Activated naive CD4-positive, alpha-beta T cell treated with anti-CD3 and anti-CD28 coated beads, Interleukin-2, amount 50 U/mL, for 24 hours (primary cell): ENCODE data around the gene KRTAP5-11.
"Not testable (repeated sequence)": the region's sequence is repeated elsewhere in the genome, so short reads cannot be mapped to it uniquely, and the experiment has no call there.

Experiments
- H3K27ac Mint-ChIP-seq: one replicate; pipeline ENCODE4 v1.8.0; 2021; ENCODE audit warnings: mild to moderate bottlenecking, mixed read lengths
- H3K27me3 Mint-ChIP-seq: one replicate; pipeline ENCODE4 v1.8.0; 2021; ENCODE audit warnings: mixed read lengths
- H3K36me3 Mint-ChIP-seq: one replicate; pipeline ENCODE4 v1.8.0; 2021; ENCODE audit warnings: mixed read lengths
- H3K4me1 Mint-ChIP-seq: one replicate; pipeline ENCODE4 v1.8.0; 2021; ENCODE audit warnings: mixed read lengths
- H3K4me3 Mint-ChIP-seq: one replicate; pipeline ENCODE4 v1.8.0; 2021; ENCODE audit warnings: mild to moderate bottlenecking, mixed read lengths
- H3K9me3 Mint-ChIP-seq: one replicate; pipeline ENCODE4 v1.8.0; 2021; ENCODE audit warnings: mixed read lengths

The KRTAP5-11 gene

GRCh38 chr11:71568704-71569349 lies 13.8 kb downstream of the KRTAP5-11 start:
- Mint-ChIP-seq H3K27ac (no peak overlapping the region), H3K27me3 (peaks cover 18% of the 10 kb centered on the region), H3K9me3 (no peaks in the 10 kb centered on the region), H3K36me3 (no peaks in the 10 kb centered on the region), H3K4me3 (no peak overlapping the region), H3K4me1 (no peaks in the 10 kb centered on the region)

GRCh38 chr11:71567633-71568032 lies 15.0 kb downstream of the KRTAP5-11 start:
- H3K9me3 Mint-ChIP-seq, H3K27ac Mint-ChIP-seq, H3K36me3 Mint-ChIP-seq, H3K4me3 Mint-ChIP-seq, H3K4me1 Mint-ChIP-seq: not testable (repeated sequence)
- H3K27me3 Mint-ChIP-seq, result peaks cover 26% of the 10 kb centered on the region

- not testable (repeated sequence) for H3K4me1 Mint-ChIP-seq, H3K9me3 Mint-ChIP-seq, H3K36me3 Mint-ChIP-seq, H3K4me3 Mint-ChIP-seq, H3K27ac Mint-ChIP-seq
- peaks cover 25% of the 10 kb centered on the region for H3K27me3 Mint-ChIP-seq
Measured at GRCh38 chr11:71566626-71567599, 15.8 kb downstream of the KRTAP5-11 start.

- Mint-ChIP-seq H3K27ac (no peak overlapping the region), H3K36me3 (no peaks in the 10 kb centered on the region), H3K4me3 (no peak overlapping the region), H3K4me1 (no peaks in the 10 kb centered on the region), H3K27me3 (peaks cover 31% of the 10 kb centered on the region), H3K9me3 (no peaks in the 10 kb centered on the region)
Measured at GRCh38 chr11:71566081-71566620, 16.5 kb downstream of the KRTAP5-11 start.

- Mint-ChIP-seq H3K27ac (peak within 1 kb of the TSS; percentile 2), H3K4me1 (no peaks in the 10 kb centered on the region), H3K9me3 (no peaks in the 10 kb centered on the region), H3K4me3 (no peak within 1 kb of the TSS), H3K27me3 (peaks cover 33% of the 10 kb centered on the region), H3K36me3 (no peaks in the 10 kb centered on the region)
Measured at GRCh38 chr11:71565263-71565662, 17.4 kb downstream of the KRTAP5-11 start, which contains the start of gene KRTAP5-10. KRTAP5-10 (plus strand) TSS chr11:71565563; CDS start chr11:71565588, 25 bp downstream.

GRCh38 chr11:71564430-71564829 lies 18.2 kb downstream of the KRTAP5-11 start:
- Mint-ChIP-seq H3K27ac (peak overlapping the region; percentile 2), H3K27me3 (peaks cover 35% of the 10 kb centered on the region), H3K4me1 (no peaks in the 10 kb centered on the region), H3K36me3 (no peaks in the 10 kb centered on the region), H3K4me3 (no peak overlapping the region), H3K9me3 (no peaks in the 10 kb centered on the region)

GRCh38 chr11:71563406-71563805 lies 19.3 kb downstream of the KRTAP5-11 start:
- Mint-ChIP-seq H3K27me3 (peaks cover 35% of the 10 kb centered on the region), H3K36me3 (no peaks in the 10 kb centered on the region), H3K27ac (no peak overlapping the region), H3K9me3 (no peaks in the 10 kb centered on the region), H3K4me3 (no peak overlapping the region), H3K4me1 (no peaks in the 10 kb centered on the region)

- Mint-ChIP-seq H3K27ac (no peak overlapping the region), H3K4me3 (no peak overlapping the region), H3K36me3 (no peaks in the 10 kb centered on the region), H3K27me3 (peaks cover 36% of the 10 kb centered on the region), H3K4me1 (no peaks in the 10 kb centered on the region), H3K9me3 (no peaks in the 10 kb centered on the region)
Measured at GRCh38 chr11:71562120-71562519, 20.6 kb downstream of the KRTAP5-11 start.

GRCh38 chr11:71558996-71559395 lies 23.7 kb downstream of the KRTAP5-11 start:
- Mint-ChIP-seq H3K9me3 (no peaks in the 10 kb centered on the region), H3K36me3 (no peaks in the 10 kb centered on the region), H3K27me3 (peaks cover 24% of the 10 kb centered on the region), H3K27ac (no peak overlapping the region), H3K4me3 (no peak overlapping the region), H3K4me1 (no peaks in the 10 kb centered on the region)

- H3K36me3 Mint-ChIP-seq, result no peaks in the 10 kb centered on the region
Measured at GRCh38 chr11:71557257-71557656, 25.4 kb downstream of the KRTAP5-11 start.

GRCh38 chr11:71556018-71556417 lies 26.7 kb downstream of the KRTAP5-11 start:
- peaks cover 8% of the 10 kb centered on the region for H3K27me3 Mint-ChIP-seq
- no peak overlapping the region for H3K4me3 Mint-ChIP-seq
- no peaks in the 10 kb centered on the region for H3K4me1 Mint-ChIP-seq
- H3K27ac Mint-ChIP-seq, result no peak overlapping the region
- H3K36me3 Mint-ChIP-seq, result no peaks in the 10 kb centered on the region
- H3K9me3 Mint-ChIP-seq, result no peaks in the 10 kb centered on the region

More at GRCh38 chr11:71557257-71557656, 25.4 kb downstream of the KRTAP5-11 start:
- H3K4me1 Mint-ChIP-seq, result no peaks in the 10 kb centered on the region
- H3K4me3 Mint-ChIP-seq, result no peak overlapping the region
- no peak overlapping the region for H3K27ac Mint-ChIP-seq
- H3K27me3 Mint-ChIP-seq, result peaks cover 16% of the 10 kb centered on the region
- no peaks in the 10 kb centered on the region for H3K9me3 Mint-ChIP-seq

- Mint-ChIP-seq H3K36me3 (no peaks in the 10 kb centered on the region), H3K4me3 (no peak overlapping the region), H3K27me3 (peaks cover 6% of the 10 kb centered on the region), H3K4me1 (no peaks in the 10 kb centered on the region), H3K27ac (no peak overlapping the region), H3K9me3 (no peaks in the 10 kb centered on the region)
Measured at GRCh38 chr11:71555508-71555907, 27.2 kb downstream of the KRTAP5-11 start.

- no peaks in the 10 kb centered on the region for H3K4me1 Mint-ChIP-seq
- H3K4me3 Mint-ChIP-seq, result no peak overlapping the region
- no peak overlapping the region for H3K27ac Mint-ChIP-seq
- peaks cover 5% of the 10 kb centered on the region for H3K27me3 Mint-ChIP-seq
- no peaks in the 10 kb centered on the region for H3K36me3 Mint-ChIP-seq
- H3K9me3 Mint-ChIP-seq, result no peaks in the 10 kb centered on the region
Measured at GRCh38 chr11:71554996-71555395, 27.7 kb downstream of the KRTAP5-11 start.

GRCh38 chr11:71551711-71552110 lies 31.0 kb downstream of the KRTAP5-11 start:
- Mint-ChIP-seq H3K27me3 (peaks cover 10% of the 10 kb centered on the region), H3K9me3 (no peaks in the 10 kb centered on the region), H3K36me3 (no peaks in the 10 kb centered on the region), H3K27ac (no peak overlapping the region), H3K4me3 (no peak overlapping the region), H3K4me1 (no peaks in the 10 kb centered on the region)

- H3K4me3 Mint-ChIP-seq, result no peak overlapping the region
- H3K36me3 Mint-ChIP-seq, result no peaks in the 10 kb centered on the region
- no peaks in the 10 kb centered on the region for H3K4me1 Mint-ChIP-seq
- no peak overlapping the region for H3K27ac Mint-ChIP-seq
- peaks cover 13% of the 10 kb centered on the region for H3K27me3 Mint-ChIP-seq
- H3K9me3 Mint-ChIP-seq, result no peaks in the 10 kb centered on the region
Measured at GRCh38 chr11:71548716-71549151, 33.9 kb downstream of the KRTAP5-11 start.

- no peaks in the 10 kb centered on the region for H3K9me3 Mint-ChIP-seq
- H3K4me1 Mint-ChIP-seq, result no peaks in the 10 kb centered on the region
- no peak within 1 kb of the TSS for H3K27ac Mint-ChIP-seq
- peaks cover 13% of the 10 kb centered on the region for H3K27me3 Mint-ChIP-seq
- H3K36me3 Mint-ChIP-seq, result no peaks in the 10 kb centered on the region
- no peak within 1 kb of the TSS for H3K4me3 Mint-ChIP-seq
Measured at GRCh38 chr11:71548120-71548519, 34.6 kb downstream of the KRTAP5-11 start, which contains the start of gene KRTAP5-9. KRTAP5-9 (plus strand) TSS chr11:71548420; CDS start chr11:71548658, 238 bp downstream.
